NCI-H82 treated with DMSO at 0.1 percent for 48 hours (cell line): ENCODE results near the gene RAB24.
"Not testable (repeated sequence)": the region's sequence is repeated elsewhere in the genome, so short reads cannot be mapped to it uniquely, and the experiment has no call there.

Source experiments
- DNase-seq: peaks from one replicate; lab custom pipeline; 2025; ENCODE audit not compliant: unreplicated experiment; lab: John Stamatoyannopoulos, UW

Gene RAB24

DNA sequence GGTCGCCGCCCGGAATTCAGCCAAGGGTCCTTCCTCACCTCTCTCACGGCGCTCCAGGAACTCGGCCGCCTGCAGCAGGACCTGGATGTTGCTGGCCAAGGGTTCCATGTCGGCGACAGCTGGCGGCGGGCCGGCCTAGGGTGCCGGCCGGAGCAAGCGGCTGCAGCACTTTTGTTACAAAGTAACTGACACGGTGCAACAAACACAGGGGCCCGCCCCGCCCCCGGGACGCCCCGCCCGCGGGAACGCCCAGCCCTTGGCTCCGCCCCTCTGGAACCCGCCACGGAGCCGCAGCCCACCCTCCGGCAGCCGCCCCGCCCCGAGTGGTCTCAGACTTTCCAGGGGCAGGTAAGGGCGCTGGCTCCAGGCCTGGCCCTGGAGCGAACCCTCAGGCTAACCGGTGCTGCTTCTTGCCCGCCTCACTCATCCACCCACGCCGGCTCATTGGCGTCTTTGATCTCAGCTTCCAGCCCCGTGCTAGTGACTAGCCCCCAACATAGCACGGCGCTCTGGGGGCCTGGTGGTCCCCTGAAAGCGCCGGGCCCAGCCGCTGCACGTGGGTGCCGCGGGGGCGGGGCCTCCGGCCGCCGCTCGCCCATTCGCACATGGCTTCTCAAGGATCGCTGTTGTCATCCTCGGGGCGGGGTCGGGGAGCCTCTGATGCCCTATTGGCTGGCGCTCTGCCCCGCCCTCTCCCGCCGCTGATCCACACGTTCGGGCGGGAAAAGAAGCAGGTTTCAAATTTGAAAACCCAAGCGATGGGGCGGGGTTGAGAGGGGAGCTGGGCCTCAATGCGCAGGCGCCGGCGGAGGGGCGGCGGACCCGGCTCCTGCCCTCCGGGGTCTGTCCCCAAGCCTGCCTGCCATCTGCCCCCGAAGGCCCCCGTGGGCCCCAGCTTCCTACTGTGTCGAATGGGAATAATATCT lies 8.5 kb upstream of the RAB24 start, which contains the start of gene MXD3:
Gene MXD3, minus strand, starts transcription at position 176 of the 926 bp plus-strand sequence. Its CDS starts 68 bp downstream, at position 108.
- DNase-seq = peak; percentile 91

DNA sequence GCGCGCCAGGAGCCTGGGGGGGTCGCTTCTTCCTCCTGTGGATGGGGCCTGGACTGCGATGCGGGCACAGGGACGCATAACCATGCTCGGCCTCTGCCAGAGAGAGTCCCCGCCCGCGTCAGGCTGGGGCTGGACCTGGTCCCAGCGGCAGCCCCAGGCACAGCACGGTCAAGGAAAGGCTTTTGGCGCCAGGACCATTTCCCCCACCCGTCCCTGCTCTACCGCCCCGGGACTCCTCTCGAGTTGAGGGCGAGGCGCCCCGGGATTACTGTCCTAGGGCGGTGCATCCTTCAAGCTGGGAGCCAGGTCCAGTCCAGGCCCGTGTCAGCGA lies 7.8 kb upstream of the RAB24 start:
- DNase-seq = no peak

DNA sequence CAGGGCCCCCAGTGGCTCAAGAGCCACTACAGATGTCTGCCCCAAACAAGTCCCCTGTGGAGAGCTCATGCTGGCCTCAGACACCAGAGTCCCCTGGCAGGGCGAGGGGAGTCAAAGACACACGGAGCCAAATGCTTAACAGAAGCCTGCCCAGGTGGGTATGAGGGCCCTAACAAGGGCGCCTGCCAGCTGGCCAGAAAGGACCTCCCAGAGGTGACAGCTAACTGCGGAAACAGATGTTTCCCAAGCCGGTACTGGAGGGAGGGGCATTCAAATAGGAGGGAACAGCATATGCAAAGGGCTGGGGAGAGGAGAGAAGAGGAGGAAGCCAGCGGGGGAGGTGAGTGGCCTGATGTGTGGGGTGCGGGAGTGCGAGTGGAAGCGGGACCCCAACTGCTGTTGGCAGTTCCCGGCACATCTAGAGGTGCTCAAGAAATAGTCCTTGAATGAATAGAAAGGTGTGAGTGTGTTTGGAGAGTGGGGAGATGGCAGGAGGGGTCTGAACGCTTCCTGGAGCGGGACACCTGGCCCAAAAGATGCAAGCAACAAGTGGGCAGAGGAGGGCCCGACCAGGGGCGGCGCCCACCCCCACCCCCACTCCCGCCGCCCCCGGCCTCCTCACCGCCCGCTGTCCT lies 7.4 kb upstream of the RAB24 start:
- DNase-seq = peak; percentile 22

DNA sequence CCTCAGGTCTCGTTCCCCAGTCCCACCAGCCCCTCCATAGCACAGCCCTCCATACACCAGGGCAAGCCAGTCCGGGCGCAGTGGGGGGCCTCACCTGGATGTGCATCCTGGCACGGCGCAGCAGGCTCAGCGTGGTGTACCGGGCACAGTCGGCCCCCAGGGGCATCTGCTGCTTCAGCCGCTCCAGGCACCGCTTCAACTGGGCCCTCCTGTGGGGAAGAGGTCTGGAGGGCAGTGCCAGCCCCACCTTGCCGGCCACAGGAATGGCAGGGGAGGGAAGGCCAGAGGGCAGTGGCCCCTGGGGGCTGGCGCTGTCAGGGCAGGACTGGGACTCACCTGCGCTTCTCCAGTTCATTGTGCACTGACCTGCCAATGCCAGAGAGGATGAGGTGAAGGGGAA lies 6.8 kb upstream of the RAB24 start:
- no peak for DNase-seq

DNA sequence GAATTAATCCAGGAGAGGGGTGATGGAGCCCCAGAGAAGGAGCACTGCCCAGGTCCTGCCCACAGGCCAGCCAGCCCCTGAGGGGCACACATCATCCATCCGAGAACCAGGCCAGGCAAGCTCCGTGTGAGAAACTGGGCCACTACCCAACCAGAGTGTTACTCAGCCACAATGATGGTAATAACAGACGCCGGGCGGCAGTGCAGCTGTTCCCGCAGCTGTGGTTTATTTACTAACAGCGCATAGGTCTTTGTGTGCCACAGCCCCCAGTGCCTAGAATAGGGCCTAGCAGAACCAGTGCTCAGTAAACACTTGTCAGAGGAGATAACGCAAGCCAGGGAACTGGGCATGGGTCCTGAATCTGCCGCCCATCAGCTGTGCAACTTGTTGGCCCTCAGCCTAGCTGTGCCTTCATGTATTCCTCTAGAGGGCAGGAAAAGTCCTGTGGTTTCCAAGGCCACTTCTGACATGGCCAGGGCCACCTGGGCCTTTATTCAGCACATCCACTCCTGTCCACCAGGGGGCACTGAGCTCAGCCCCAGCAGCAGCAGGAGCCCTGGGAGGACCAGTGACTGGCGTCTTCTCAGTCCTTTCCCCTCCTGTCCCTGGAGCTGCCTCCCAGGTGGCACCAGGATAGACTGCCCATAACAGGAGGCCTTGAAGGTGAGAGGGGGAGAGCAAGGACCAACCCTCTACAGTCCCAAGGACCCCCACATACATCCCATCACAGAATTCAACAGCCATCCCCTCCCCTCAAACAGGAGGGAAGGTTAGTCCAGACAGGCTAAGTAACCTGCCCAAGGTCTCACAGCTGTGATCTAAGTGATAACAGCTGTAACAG lies 6.1 kb upstream of the RAB24 start:
- DNase-seq = no peak

DNA sequence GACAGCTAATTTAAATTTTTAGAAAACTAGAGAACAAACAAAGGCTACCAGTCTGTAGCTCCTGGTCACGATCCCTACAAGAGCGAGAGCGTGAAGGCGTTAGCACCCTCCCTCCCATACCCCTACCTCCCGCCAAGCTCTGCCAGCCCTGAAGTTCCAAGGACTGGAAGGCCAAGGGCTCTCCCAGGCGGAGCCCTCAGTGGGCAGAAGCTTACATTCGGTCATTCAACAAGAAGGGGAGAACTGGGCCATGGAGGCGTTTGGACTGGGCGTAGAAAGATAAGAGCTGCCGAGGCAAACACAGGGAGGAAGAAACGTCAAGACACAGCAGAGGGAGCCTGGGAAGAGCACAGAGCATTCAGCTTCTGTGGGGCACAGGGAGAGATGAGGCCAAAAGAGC lies 5.2 kb upstream of the RAB24 start:
- DNase-seq = no peak

DNA sequence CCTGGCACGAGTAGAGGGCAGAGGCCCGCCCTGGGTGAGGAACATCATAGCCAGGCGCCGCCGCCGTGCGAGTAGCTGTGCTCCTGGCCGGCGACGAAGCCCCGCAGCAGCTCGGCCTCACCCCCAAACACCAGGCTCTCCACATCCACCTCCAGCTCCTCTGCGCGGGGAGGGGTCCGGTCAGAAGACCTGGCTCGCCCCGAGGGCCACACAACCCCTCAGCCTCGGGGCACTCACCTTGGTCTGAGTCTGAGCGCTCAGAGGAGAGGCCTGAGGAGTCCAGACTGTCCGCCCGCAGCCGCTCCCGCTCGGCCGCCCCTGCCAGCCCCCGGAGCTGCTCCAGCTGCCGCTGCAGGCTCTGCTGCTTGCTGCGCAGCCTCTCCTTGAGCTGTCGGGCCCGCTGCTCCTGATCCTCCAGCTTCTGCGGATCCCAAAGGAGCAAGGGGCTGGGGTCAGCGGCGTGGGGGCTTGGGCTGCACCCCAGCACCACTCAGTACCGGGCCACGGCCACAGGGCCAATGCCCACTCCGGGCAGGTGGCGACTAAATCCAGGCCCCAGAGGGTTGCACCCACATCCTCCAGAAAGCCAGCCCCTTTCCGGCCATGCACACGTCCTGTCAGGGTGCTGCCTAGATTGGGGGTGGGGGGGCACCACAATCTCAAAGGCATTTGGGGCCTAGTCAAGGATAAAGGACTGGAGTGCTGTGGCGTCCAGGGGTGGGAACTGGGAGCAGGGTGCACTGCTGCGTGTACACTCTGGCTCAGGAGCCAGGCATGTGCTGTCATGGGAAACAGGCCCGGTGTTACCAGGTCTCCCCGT lies 4.2 kb upstream of the RAB24 start:
- DNase-seq = no peak

DNA sequence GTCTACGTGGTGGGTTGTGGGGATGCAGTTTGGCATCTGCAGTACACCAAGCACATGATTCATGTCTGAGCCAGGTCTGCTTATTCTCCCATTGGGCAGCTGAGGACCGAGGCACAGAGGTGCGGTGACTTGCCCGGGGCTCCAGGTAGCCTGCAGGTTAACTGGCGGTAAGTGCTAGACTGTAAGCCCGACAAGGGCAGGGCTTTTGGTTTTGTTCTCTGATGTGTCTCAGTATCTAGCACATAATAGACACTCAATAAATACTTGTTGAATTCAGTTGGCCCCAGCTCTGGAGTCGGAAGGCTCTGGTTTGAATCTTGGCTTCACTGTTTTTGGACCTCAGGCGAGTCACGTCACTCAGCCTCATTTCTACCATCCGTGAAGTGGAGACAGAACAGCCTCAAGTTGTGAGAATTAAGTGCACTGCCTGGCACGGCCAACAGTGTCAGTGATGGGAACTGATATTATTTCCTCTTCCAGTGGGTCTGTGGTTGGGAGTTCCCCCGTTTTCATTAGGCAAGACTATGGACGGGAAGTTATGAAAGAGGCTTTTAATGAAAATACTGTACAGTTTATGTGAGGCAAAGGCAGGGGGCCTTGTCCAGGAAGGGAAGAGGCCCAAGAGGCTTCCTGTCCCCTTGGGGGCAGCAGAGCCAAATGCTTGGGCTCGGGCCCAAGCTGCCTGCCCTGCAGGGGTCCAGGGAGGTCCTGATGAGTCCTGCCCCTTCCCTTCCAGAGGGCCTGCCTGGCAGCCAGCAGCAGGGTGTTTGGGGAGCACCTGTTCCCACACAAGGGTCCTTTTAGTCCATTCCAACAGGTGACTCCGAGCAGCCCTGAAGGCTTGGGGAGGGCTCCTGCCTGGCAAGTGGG lies 3.4 kb upstream of the RAB24 start:
- DNase-seq = no peak

DNA sequence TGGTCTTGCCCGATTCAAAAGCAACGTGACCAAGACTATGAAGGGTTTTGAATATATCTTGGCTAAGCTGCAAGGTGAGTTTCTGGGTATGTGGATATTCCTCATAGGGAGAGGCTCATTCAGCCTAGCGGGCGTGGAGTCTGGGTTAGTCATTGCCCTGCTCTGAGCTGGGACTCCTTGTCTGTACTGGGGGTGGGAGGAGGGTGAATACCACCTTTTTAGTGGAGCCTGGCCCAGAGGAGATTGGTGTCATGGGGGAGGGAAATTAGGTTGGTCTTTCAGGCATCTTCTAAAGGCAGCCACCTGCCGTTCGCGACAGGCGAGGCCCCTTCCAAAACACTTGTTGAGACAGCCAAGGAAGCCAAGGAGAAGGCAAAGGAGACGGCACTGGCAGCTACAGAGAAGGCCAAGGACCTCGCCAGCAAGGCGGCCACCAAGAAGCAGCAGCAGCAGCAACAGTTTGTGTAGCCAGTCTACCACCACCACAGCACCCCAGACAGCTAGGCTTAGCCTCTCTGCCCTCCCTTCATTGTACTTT lies 2.7 kb upstream of the RAB24 start:
- not testable (repeated sequence) for DNase-seq

DNA sequence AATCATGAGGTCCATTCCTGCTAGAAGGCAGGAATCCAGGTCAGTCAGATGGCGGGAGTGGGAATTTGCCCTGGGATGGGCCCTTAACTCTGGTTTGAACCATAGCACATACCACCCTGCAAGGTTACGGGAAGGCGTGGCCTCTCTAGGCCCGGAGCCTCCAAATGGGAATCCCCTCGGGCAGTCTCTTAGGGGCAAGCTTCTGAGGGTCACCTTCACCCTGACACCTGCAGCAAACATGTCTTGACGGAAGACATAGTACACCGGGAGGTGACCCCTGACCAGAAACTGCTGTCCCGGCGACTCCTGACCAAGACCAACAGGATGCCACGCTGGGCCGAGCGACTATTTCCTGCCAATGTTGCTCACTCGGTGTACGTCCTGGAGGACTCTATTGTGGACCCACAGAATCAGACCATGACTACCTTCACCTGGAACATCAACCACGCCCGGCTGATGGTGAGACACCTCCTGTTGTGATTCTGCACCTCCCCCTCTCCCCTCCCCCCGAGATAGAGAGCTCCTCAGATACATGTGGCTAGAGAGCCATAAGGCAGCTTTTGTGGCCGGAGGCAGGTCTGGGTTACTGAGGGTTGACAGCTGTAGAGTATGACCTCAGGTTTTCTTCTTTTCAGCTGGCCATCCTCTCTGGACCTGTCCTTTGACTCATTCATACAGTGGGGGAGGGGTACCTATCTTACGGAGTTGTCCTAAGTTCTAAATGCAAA lies 1.0 kb upstream of the RAB24 start:
- DNase-seq = no peak

DNA sequence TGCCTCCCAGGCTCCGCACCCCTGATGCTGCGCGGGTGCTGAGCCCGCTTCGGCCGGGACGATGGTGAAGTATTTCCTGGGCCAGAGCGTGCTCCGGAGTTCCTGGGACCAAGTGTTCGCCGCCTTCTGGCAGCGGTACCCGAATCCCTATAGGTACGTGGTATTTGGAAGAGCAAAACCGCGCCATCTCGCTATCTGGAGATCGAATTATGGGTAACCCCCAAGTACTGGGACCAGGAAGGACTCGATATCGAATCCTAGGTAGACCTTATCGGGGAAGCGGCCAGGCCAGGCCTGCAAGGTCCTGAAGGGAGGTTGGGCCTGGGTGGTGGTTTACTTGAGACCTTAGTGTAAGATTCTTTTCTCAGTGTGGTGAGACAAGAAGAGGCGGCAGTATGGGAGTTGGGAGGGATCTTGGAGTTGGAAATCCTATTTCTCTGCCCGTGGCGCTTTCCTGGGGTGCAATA lies 439 bp upstream of the RAB24 start:
- DNase-seq = no peak

DNA sequence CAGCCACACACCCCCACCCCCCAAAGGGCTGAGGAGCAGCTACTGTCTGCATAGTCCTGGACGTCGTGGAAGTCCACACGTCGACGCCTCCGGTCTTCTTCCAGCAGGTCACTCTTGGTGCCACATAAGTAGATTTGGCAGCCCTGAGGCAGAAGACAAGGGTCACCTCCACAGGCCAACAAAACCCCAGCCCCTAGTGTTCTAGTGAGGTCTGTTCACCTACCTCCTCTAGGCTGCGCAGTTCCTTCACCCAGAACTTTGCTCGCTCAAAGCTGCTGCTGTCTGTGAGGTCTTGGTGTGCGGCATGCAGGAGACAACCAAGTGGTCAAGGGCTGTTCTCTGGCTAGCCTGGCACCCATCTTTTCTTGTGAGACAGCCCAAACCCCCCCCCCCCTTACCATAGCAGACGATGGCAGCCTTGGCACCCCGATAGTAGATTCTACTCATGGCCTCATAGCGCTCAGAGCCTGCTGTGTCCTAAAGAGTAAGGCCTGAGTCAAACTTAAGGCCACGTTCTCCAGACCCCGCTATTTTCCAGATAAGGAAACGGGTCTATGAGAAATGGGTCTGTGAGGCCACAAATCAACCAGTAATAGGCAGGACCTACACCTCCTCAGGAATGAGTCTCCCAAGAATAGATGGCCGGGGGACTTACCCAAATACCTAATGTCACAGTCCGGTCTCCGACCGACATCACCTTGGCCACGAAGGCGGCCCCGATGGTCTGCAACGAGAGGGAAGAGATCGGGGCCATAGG lies 987 bp downstream of the RAB24 start:
- no peak for DNase-seq

DNA sequence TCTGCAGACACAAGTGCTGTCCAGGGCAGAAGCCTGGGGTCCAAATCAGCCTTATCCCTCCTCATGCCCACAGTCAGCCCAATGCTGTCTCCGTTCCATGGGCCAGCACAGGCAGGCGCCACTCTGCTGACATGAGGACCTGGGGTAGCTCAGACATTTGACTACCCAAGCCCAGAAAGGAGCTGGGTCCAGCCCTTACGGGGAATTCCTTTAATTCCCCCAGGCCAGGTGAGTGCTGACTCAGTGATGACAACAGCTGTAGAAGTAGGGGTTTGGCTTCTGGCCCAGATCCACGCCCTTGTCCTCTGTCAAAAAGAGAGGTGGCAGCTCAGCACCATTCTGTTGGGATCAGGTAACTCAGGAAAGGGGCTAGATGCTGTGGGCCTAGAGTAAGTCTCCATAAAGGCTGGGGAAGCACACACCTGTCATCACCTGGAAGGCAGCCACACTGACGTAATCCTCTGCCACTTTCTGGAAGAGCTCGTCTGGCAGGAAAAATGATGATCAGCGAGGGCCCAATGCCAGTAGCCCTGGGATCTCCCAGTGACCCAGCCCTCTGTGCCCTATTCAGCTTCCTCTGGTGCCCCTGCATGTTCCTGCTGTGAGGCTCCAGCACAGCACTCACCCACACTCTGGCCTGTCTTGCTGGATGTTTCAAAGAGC lies 1.9 kb downstream of the RAB24 start:
- DNase-seq = no peak

DNA sequence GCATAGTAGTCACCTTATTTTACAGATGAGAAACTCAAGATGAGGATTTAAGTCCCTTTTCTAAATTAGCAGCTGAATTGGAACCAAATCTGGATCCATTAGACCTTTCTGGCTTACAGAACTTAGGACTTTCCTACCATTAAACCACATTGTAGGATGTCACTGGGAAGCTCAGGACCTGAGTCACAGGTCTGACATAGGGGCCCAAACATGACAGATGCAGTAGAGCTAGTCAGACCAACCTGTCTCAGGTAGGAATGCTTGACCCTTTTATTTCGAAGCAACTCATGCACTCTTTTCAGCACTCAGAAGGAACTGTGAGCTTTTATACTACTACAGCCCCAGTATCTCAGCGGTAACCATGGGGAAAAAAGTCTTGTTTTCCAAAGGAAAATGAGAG lies 2.6 kb downstream of the RAB24 start:
- DNase-seq = no peak

DNA sequence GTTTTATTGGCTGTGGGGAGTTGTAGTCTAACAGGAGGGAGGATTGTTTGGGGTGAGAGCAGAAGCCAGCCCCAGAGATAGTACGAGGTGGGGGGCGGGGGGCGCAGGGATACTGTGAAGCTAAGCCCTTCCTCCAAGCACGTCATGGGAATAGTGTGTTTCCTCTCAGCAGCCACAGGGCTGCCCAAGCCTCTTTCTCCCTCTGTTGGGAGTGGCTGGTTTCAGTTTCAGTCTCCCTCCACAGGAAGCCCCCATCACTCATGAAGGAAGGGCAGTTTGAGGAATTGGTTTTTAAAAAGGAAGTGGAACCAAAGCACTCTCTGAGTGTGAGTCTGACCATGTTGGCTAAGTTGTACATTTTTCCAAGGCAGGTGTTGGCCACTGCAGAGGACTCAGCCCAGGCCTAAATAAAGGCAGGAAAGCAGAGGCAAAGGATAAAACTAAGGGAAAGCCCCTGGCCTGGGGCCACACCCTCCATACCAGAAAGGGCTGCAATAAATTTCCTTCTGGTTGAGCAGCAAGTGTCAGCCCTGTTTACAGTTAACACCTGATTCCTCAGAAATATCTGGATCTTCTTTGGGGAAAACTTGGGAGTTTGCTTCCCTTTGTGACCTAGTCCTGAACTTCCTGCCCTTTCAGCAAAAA lies 3.2 kb downstream of the RAB24 start:
- DNase-seq = no peak

DNA sequence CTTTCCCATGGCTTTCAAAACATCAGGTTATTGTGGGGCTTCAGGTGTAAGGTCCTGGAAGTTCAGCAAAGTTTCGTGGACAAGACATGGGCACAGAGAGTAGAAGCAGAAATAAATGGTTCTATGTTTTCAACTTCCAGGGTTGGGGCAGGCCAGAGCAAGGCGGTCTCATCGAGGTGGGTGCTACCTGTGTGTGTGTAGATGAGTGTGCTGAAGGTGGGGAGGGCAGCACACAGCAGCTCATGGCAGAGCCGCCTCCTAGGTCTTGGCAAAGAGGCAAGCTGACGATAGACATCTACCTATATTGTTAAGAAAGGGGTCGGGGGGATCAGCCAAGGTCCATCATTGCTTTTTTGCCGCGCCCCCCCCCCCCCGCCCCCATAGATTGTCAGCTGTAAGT lies 3.8 kb downstream of the RAB24 start:
- no peak for DNase-seq

DNA sequence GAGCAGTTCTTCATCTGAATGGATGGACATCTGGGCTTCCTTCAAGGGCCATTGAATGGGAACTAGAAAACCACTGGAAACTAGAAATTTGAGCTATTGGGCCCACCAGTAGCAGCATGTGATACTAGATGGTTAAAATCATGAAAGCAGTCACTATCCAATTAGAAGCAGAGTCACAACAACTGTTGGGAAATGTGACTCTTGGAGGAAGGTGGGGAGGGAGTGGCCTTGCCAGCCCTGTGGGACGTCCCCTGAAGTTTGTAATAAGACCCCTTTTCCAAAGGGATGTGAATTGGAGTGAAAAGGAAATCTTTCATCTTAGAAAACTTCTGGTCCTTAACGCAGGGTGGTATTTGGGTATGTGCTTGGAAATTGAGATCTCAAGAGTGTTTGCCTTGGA lies 5.6 kb downstream of the RAB24 start:
- no peak for DNase-seq
